Suprapubic skin (tissue), 3 donors: ENCODE results near the gene CRYL1.

Experiments
- EP300 ChIP-seq: sonication (generic); formaldehyde crosslinking; IDR thresholded peaks from one replicate; pipeline ENCODE4 v1.6.1; 2017; ENCODE audit warnings: antibody characterized with exemption
- TF ChIP-seq, protein P1 (sequence below), 2 donors: fragments of 200-600 bp in 1 of 2; fragments of 450-650 bp in 1 of 2; sonication (generic) in 1 of 2; IDR thresholded peaks; one replicate each; pipeline ENCODE4 v1.5.1; 2016 to 2019; ENCODE audit warnings: antibody characterized with exemption in 2 of 2, mild to moderate bottlenecking in 1 of 2, moderate library complexity in 1 of 2

DNA sequence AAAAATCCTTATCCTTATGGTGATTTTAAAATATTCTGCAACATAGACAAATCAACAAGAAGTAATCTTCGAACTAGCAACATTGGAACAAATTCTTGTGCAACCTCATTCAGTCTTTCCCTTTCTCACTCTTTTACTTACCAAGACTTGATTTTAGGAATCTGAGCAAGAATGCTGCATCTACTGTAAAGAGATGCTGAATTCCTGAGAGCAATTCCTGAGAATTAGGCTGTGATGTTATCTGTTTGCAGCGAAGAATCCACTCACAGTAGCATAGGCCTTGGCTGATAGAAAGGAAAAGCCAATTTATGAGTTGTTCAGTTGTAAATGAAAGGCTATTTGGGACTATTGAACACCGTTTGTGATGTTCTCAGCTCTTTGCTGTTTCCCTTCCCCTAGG, 144.3 kb downstream of the CRYL1 start:
- TF ChIP-seq EP300 = no peak
- TF ChIP-seq, protein P1, sequence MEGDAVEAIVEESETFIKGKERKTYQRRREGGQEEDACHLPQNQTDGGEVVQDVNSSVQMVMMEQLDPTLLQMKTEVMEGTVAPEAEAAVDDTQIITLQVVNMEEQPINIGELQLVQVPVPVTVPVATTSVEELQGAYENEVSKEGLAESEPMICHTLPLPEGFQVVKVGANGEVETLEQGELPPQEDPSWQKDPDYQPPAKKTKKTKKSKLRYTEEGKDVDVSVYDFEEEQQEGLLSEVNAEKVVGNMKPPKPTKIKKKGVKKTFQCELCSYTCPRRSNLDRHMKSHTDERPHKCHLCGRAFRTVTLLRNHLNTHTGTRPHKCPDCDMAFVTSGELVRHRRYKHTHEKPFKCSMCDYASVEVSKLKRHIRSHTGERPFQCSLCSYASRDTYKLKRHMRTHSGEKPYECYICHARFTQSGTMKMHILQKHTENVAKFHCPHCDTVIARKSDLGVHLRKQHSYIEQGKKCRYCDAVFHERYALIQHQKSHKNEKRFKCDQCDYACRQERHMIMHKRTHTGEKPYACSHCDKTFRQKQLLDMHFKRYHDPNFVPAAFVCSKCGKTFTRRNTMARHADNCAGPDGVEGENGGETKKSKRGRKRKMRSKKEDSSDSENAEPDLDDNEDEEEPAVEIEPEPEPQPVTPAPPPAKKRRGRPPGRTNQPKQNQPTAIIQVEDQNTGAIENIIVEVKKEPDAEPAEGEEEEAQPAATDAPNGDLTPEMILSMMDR (IDR thresholded peaks at IDR 0.05) = no peak
